Adrenal gland (tissue), 12 donors: Measurements from ENCODE around the gene PRUNE1. TPM values are rescaled to one million over a fixed set of nuclear protein-coding genes. Genes with fewer than 3 reads are reported as not detected.

ENCODE experiments used
- DNase-seq, 7 donors: peaks; one replicate each; pipeline ENCODE4 v3.0.0-alpha.2; 2019 to 2020
- H3K27ac ChIP-seq, 5 donors: fragments of 200-600 bp; sonication (generic) in 4 of 5; 1 replicate in 3 of 5; 2 replicates in 2 of 5; pipeline versions ENCODE4 v1.5.1 to v1.8.0; 2016 to 2020; ENCODE audit warnings: mild to moderate bottlenecking in 1 of 5
- H3K27me3 ChIP-seq: fragments of 200-600 bp; 2 replicates; pipeline ENCODE4 v1.8.0; 2021
- H3K36me3 ChIP-seq, 2 donors: fragments of 200-600 bp; replicated peaks in 1 of 2; 1 replicate in 1 of 2; 2 replicates in 1 of 2; pipeline versions ENCODE4 v1.5.1 to v1.8.0; 2018 to 2022
- H3K4me1 ChIP-seq, 2 donors: fragments of 200-600 bp; replicated peaks in 1 of 2; 1 replicate in 1 of 2; 2 replicates in 1 of 2; pipeline versions ENCODE4 v1.5.1 to v1.8.0; 2018 to 2021
- H3K4me3 ChIP-seq, 4 donors: fragments of 200-600 bp; sonication (generic) in 3 of 4; one replicate each; pipeline ENCODE4 v1.5.1; 2016 to 2018
- H3K9me3 ChIP-seq, 3 donors: fragments of 200-600 bp; sonication (generic) in 1 of 3; replicated peaks in 1 of 3; 1 replicate in 2 of 3; 2 replicates in 1 of 3; pipeline versions ENCODE4 v1.5.1 to v1.8.0; 2016 to 2021
- CTCF ChIP-seq, 6 experiments: fragments of 450-650 bp in 4 of 6; fragments of 200-600 bp in 2 of 6; sonication (generic) in 1 of 6; IDR thresholded peaks; 1 replicate in 5 of 6; 2 replicates in 1 of 6; pipeline versions ENCODE4 v1.5.1 to v1.8.0; 2016 to 2021; ENCODE audit warnings: antibody characterized with exemption in 6 of 6, mild to moderate bottlenecking in 2 of 6, moderate library complexity in 1 of 6
- POLR2A ChIP-seq, 2 donors: fragments of 450-650 bp; IDR thresholded peaks; one replicate each; pipeline ENCODE4 v1.6.1; 2017; ENCODE audit warnings: antibody characterized with exemption in 2 of 2, mild to moderate bottlenecking in 2 of 2, moderate library complexity in 1 of 2
- WGBS, 4 donors: extraction: QIAGEN DNeasy Blood & Tissue Kit in 2 of 4; methylation state at CpG; one replicate each; pipeline versions ENCODE4 v1.1.5 to v1.1.7; 2013 to 2017; 5-methylcytosine and 5-hydroxymethylcytosine counted together
- intact Hi-C, 2 donors: fragments of 100-400 bp; cut with DNase I; formaldehyde crosslinking; loops; one replicate each; pipeline versions ENCODE4 v1.14.1 to v1.15.0; 2022 to 2023
- polyA plus RNA-seq, 3 donors: library from polyadenylated mRNA; stranded (reverse); fragments of 200-250 nt in 2 of 3; fragments of 350-450 nt in 1 of 3; fragmentation: Illumina TruSeq in 1 of 3; extraction: RNeasy Lipid Tissue Mini Kit (QIAGEN cat#74804) in 1 of 3; gene quantifications; one replicate each; pipeline ENCODE4 v1.2.3, GENCODE V29; 2013 to 2014
- total RNA-seq, 9 donors: library from RNA; depleted of rRNA in 4 of 9; stranded (reverse); fragments of >200 nt in 4 of 9; fragments of 120-200 nt in 1 of 9; fragmentation: NEBNext Ultra II Directional in 1 of 9; extraction: Animal tissue kit (Norgen Biotek cat#: 25700) in 1 of 9; gene quantifications; one replicate each; pipeline versions ENCODE4 v1.1.0 to v1.2.4, GENCODE V29; 2013 to 2023
- donor health status: healthy with polysubstance abuse.
- donor health status: Bipolar disorder and iron deficiency.
- donor health status: DM: yes; HTN: yes; CAD: no.
- donor health status: DM: no; HTN: no; CAD: no.
- donor health status: DM: no; HTN: no; CAD: no.
- donor health status: DM: yes; HTN: yes; CAD: no.

PRUNE1 gene
- total and polyA plus RNA-seq, 12 donors, result 10.2 to 25.7 (median 16.4) TPM

DNA sequence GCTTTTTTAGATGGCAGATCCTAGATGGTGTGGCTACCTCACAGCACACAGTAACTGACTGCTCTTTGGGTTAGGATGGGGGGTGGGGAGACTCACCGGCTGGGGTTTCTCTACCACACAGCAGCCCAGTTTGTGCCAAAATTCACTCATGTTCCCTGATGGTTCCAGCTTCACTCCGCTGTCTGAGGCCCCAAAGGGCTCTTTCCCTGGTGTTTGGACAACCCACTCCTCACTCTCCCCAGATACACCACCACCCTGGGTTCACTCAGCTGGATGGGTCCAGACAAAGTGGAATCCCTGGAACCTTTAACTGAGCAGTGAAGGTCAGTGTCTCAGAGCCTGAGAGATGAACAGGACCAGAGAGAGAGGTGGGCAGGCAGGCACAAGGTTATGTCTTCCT, 47.3 kb downstream of the PRUNE1 start:
- peaks cover 30% of the 10 kb centered on the region in 2 donors for H3K4me1 ChIP-seq

GRCh38 chr1:151056149-151056548, 47.9 kb downstream of the PRUNE1 start:
- DNase-seq, result no peak
- Histone ChIP-seq H3K4me3 (peak overlapping the region in 1 of 4 donors; percentile 92), H3K4me1 (peaks cover 30% of the 10 kb centered on the region in 2 donors), H3K27ac (peak overlapping the region in 3 of 5 donors; percentile 75 to 96 (median 86)), H3K27me3 (no peaks in the 10 kb centered on the region), H3K36me3 (peaks cover 0 to 51% of the 10 kb centered on the region in 2 donors), H3K9me3 (no peaks in the 10 kb centered on the region)
- intact Hi-C loops, result no loop called here
- TF ChIP-seq CTCF (IDR thresholded peaks at IDR 0.05) (no peak), POLR2A (IDR thresholded peaks at IDR 0.05) (no peak)
- 41 to 53% (median 43%) methylated on average over 2 of the region's 2 CpGs for WGBS, 4 donors

More for the DNA sequence above, 47.3 kb downstream of the PRUNE1 start:
- Histone ChIP-seq H3K36me3 (peaks cover 0 to 51% of the 10 kb centered on the region in 2 donors), H3K27me3 (no peaks in the 10 kb centered on the region), H3K4me3 (no peak overlapping the region), H3K27ac (peak overlapping the region in 2 of 5 donors; percentile 26 to 96), H3K9me3 (no peaks in the 10 kb centered on the region)
- TF ChIP-seq CTCF (IDR thresholded peaks at IDR 0.05), result no peak
- no peak for TF ChIP-seq POLR2A (IDR thresholded peaks at IDR 0.05)
- intact Hi-C loops, result no loop called here
- DNase-seq, result no peak
- 43 to 100% (median 68%) methylated on average over 1 to 2 of the region's 2 CpGs for WGBS, 4 donors

DNA sequence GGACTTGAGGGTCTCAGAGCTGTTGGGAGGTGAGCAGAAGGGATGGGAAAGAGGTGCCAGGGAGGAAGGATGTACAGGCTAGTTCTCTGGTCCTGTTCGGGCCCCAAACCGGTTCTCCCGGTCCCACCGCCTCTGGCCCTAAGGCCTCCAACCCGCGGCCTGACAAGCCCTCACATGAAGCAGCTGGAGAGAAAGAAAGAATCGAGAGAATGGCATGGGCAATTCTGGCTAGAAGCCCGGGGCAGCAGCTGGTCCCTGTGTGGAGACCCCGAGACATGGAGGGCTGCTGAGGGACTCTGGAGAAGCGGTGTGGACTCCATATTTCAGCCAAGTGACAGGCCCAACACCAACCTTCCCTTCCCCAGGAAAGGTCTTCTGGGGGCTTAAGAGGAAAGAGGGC, 50.4 kb downstream of the PRUNE1 start:
- peak in 5 of 7 donors; percentile 23 to 48 (median 32) for DNase-seq
- H3K27ac ChIP-seq, result peak overlapping the region; percentile 86 to 98 (median 94)
- WGBS, 4 donors, result 0 to 2% (median 0%) methylated on average over 3 to 10 of the region's 10 CpGs
- H3K4me1 ChIP-seq, result peaks cover 30% of the 10 kb centered on the region in 2 donors
- H3K4me3 ChIP-seq, result peak overlapping the region; percentile 92 to 99 (median 96)
- H3K27me3 ChIP-seq, result no peaks in the 10 kb centered on the region
- H3K36me3 ChIP-seq, result peaks cover 0 to 27% of the 10 kb centered on the region in 2 donors
- H3K9me3 ChIP-seq, result no peaks in the 10 kb centered on the region
- TF ChIP-seq CTCF (IDR thresholded peaks at IDR 0.05) (no peak), POLR2A (IDR thresholded peaks at IDR 0.05) (no peak)
- intact Hi-C loops, result no loop called here

- H3K27ac ChIP-seq, result peak within 1 kb of the TSS; percentile 86 to 98 (median 94)
- H3K4me1 ChIP-seq, result peaks cover 30% of the 10 kb centered on the region in 2 donors
- no peaks in the 10 kb centered on the region for H3K9me3 ChIP-seq
- peak; percentile 79 to 87 (median 84) for DNase-seq
- TF ChIP-seq POLR2A (IDR thresholded peaks at IDR 0.05), result peak; percentile 80 to 88
- TF ChIP-seq CTCF (IDR thresholded peaks at IDR 0.05), result peak; percentile 40 to 95 (median 84)
- WGBS, 4 donors, result 0 to 1% (median 0%) methylated on average over 32 to 58 of the region's 58 CpGs
- H3K4me3 ChIP-seq, result peak within 1 kb of the TSS; percentile 92 to 99 (median 96)
- intact Hi-C loops, result no loop called here
- H3K27me3 ChIP-seq, result no peaks in the 10 kb centered on the region
- H3K36me3 ChIP-seq, result peaks cover 0 to 20% of the 10 kb centered on the region in 2 donors
These were observed 51.1 kb downstream of the PRUNE1 start, which contains the start of gene CDC42SE1 for GRCh38 chr1:151059109-151060006. Gene CDC42SE1 (minus strand): TSS chr1:151059622. CDS start chr1:151055730, 3,892 bp downstream.
